Fibroblast of mammary gland (primary cell): ENCODE results near the gene PIK3R4.

ENCODE experiments used
- DNase-seq: peaks from one replicate; pipeline ENCODE4 v3.0.0-alpha.2; 2010; ENCODE audit warnings: low read depth
- H3K4me3 ChIP-seq: 2 replicates; pipeline ENCODE4 v1.5.1; 2011; ENCODE audit warnings: low read depth, mild to moderate bottlenecking, low read length, moderate library complexity; ENCODE audit not compliant: control insufficient read depth
- CTCF ChIP-seq: conservative IDR thresholded peaks from 2 replicates; pipeline ENCODE4 v1.5.1; 2011; ENCODE audit warnings: low read depth, low read length, inconsistent platforms; ENCODE audit not compliant: control insufficient read depth, insufficient read depth

The PIK3R4 gene

DNA sequence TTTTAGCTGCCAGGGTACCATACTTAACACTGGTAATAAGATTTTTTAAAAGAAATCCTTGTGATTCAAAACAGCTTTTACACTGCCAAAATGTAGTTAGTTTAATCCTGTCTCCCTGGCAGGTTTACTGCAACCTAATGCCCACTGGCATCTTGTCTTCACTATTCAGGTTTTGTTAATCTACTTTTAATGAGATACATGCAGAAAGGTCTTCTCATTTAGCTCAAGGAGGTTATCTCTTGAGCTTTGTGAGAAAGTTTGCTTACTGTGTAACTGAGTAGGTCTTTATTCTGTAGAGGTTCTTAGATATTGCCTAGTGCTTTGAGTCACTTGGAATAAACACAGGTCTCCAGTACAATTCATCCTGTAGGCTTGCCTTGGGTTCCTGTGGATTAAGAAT lies 110.7 kb downstream of the PIK3R4 start:
- DNase-seq, result no peak
- H3K4me3 ChIP-seq, result no peak overlapping the region
- TF ChIP-seq CTCF, result no peak

GRCh38 chr3:130635285-130635684 lies 111.3 kb downstream of the PIK3R4 start:
- TF ChIP-seq CTCF, result no peak
- no peak for DNase-seq
- H3K4me3 ChIP-seq, result no peak overlapping the region
